ENCODE results near the gene IRF6.

DNA sequence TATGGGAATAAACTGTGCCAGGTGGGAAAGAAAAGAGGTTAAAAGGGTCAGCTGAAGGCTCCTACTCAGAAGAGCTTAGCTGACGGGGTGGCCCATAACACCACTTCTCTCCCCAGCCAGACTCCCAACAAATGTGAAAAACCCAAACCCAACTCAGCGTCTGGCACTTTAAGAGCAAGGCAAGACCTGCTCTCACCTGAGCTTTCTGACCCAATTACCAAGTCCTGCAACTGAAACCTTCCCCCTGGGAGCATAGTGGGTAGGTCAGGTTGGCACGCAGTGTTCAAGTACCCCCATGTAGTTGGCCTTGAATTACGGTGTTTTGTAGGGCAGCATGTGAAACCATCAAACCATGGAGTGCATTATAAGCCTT is 3.2 kb downstream of the IRF6 start:
- TF ChIP-seq, protein P1, sequence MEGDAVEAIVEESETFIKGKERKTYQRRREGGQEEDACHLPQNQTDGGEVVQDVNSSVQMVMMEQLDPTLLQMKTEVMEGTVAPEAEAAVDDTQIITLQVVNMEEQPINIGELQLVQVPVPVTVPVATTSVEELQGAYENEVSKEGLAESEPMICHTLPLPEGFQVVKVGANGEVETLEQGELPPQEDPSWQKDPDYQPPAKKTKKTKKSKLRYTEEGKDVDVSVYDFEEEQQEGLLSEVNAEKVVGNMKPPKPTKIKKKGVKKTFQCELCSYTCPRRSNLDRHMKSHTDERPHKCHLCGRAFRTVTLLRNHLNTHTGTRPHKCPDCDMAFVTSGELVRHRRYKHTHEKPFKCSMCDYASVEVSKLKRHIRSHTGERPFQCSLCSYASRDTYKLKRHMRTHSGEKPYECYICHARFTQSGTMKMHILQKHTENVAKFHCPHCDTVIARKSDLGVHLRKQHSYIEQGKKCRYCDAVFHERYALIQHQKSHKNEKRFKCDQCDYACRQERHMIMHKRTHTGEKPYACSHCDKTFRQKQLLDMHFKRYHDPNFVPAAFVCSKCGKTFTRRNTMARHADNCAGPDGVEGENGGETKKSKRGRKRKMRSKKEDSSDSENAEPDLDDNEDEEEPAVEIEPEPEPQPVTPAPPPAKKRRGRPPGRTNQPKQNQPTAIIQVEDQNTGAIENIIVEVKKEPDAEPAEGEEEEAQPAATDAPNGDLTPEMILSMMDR (conservative IDR thresholded peaks at IDR 0.05 in 1 of 2, IDR thresholded peaks at IDR 0.05 in 1 of 2; ENCODE audit: low read depth in 1 of 2, low read length in 2 of 2) = no peak
- no peak for TF ChIP-seq EZH2 (IDR thresholded peaks at IDR 0.05; ENCODE audit: low read length, missing control alignments)

Data from fibroblast of lung (primary cell).